SU-DHL-6 (cell line): Measurements from ENCODE around the gene SDK1.

Experiments used
- EZH2phosphoT487 ChIP-seq: fragments of 200-600 bp; sonication (generic), shearing (Covaris generic); conservative IDR thresholded peaks from 2 replicates; pipeline ENCODE4 v1.6.1; 2018; ENCODE audit warnings: mild to moderate bottlenecking, antibody characterized with exemption, low read length, moderate library complexity, mixed read lengths
- TF ChIP-seq, protein P1 (sequence below): fragments of 200-600 bp; sonication (generic); IDR thresholded peaks from one replicate; pipeline ENCODE4 v1.5.1; 2017; ENCODE audit warnings: antibody characterized with exemption, mild to moderate bottlenecking, low read length, moderate library complexity; ENCODE audit not compliant: insufficient read depth, poor library complexity, severe bottlenecking

GRCh38 chr7:3399858-3400257 is 98.8 kb downstream of the SDK1 start:
- TF ChIP-seq, protein P1, sequence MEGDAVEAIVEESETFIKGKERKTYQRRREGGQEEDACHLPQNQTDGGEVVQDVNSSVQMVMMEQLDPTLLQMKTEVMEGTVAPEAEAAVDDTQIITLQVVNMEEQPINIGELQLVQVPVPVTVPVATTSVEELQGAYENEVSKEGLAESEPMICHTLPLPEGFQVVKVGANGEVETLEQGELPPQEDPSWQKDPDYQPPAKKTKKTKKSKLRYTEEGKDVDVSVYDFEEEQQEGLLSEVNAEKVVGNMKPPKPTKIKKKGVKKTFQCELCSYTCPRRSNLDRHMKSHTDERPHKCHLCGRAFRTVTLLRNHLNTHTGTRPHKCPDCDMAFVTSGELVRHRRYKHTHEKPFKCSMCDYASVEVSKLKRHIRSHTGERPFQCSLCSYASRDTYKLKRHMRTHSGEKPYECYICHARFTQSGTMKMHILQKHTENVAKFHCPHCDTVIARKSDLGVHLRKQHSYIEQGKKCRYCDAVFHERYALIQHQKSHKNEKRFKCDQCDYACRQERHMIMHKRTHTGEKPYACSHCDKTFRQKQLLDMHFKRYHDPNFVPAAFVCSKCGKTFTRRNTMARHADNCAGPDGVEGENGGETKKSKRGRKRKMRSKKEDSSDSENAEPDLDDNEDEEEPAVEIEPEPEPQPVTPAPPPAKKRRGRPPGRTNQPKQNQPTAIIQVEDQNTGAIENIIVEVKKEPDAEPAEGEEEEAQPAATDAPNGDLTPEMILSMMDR, result peak; percentile 58
- TF ChIP-seq EZH2phosphoT487, result no peak
